GM12865 (cell line): ENCODE data around the gene TEX38.

Experiments
- DNase-seq: peaks from one replicate; pipeline ENCODE4 v3.0.0; 2010; ENCODE audit warnings: low read depth
- H3K4me3 ChIP-seq: 2 replicates; pipeline ENCODE4 v1.5.1; 2011; ENCODE audit warnings: mild to moderate bottlenecking, low read depth, low read length, control low read depth
- TF ChIP-seq, protein P1 (sequence below): IDR thresholded peaks from 2 replicates; pipeline ENCODE4 v1.5.1; 2011; ENCODE audit warnings: low read length, control low read depth, low read depth, inconsistent platforms; ENCODE audit not compliant: insufficient read depth; ENCODE audit errors: missing control alignments

TEX38 gene

GRCh38 chr1:46697053-46697452 is 25.4 kb downstream of the TEX38 start:
- DNase-seq = no peak
- H3K4me3 ChIP-seq = no peak overlapping the region
- TF ChIP-seq, protein P1, sequence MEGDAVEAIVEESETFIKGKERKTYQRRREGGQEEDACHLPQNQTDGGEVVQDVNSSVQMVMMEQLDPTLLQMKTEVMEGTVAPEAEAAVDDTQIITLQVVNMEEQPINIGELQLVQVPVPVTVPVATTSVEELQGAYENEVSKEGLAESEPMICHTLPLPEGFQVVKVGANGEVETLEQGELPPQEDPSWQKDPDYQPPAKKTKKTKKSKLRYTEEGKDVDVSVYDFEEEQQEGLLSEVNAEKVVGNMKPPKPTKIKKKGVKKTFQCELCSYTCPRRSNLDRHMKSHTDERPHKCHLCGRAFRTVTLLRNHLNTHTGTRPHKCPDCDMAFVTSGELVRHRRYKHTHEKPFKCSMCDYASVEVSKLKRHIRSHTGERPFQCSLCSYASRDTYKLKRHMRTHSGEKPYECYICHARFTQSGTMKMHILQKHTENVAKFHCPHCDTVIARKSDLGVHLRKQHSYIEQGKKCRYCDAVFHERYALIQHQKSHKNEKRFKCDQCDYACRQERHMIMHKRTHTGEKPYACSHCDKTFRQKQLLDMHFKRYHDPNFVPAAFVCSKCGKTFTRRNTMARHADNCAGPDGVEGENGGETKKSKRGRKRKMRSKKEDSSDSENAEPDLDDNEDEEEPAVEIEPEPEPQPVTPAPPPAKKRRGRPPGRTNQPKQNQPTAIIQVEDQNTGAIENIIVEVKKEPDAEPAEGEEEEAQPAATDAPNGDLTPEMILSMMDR = no peak

DNA sequence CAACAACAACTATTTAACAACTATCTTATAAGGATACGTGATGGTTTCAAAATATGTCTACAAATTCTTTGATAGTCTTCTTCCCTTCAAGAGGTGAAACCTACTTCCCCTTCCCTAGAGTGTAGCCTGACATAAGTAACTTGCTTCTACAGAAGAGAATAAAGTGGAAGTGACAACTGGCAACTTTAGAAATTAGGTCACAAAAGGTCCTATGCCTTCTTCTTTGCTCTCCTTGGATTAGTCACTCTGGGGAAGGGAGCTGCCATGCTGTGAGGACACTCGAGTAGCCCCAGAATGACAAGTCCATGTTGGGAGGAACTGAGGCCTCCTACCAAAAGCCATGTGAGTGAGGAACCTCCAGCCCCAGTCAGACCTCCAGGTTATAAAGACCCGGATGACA is 28.0 kb downstream of the TEX38 start:
- TF ChIP-seq, protein P1 = no peak
- no peak for DNase-seq
- H3K4me3 ChIP-seq = no peak overlapping the region

DNA sequence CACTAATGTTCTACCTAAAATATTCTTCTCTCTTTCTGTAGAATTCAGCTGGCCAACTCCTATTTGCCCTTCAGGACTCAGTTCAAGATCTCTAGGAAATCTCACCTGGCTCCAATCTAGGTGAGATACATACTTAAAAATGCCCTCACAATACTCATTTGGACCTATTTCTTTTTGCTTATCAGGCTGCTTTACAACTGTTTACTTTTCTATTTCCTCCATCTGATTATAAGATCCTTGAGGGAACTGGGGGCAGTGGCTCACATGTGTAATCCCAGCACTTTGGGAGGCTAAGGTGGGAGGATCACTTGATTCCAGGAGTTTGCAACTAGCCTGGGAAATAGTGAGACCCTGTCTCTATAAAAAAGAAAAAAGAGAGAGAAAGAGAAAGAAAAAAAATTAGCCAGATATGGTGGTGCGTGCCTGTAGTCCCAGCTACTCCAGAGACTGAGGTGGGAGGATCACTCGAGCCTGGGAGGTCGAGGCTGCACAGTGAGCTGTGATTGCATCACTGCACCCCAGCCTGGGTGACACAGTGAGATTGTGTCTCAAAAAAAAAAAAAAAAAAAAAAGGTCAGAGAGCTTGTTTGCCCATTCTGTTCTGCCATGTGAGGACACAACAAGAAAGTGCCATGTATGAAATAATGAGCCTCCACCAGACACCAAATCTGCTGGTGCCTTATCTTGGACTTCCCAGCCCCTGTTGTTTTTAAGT is 32.4 kb downstream of the TEX38 start:
- TF ChIP-seq, protein P1 = no peak
- DNase-seq = no peak
- H3K4me3 ChIP-seq = no peak overlapping the region

- TF ChIP-seq, protein P1 = no peak
- DNase-seq = no peak
- no peak overlapping the region for H3K4me3 ChIP-seq
Measured at GRCh38 chr1:46705408-46705807, 33.8 kb downstream of the TEX38 start.

- DNase-seq = no peak
- no peak overlapping the region for H3K4me3 ChIP-seq
Measured at GRCh38 chr1:46708121-46708520, 36.5 kb downstream of the TEX38 start.

GRCh38 chr1:46714976-46715375 is 43.3 kb downstream of the TEX38 start:
- no peak for DNase-seq

More at GRCh38 chr1:46708121-46708520, 36.5 kb downstream of the TEX38 start:
- TF ChIP-seq, protein P1 = no peak

More at GRCh38 chr1:46714976-46715375, 43.3 kb downstream of the TEX38 start:
- TF ChIP-seq, protein P1 = no peak
- no peak overlapping the region for H3K4me3 ChIP-seq
